Esophagus (tissue), 2 donors: ENCODE results near the gene DOCK4. TPM values are rescaled to one million over a fixed set of nuclear protein-coding genes. Genes with fewer than 3 reads are reported as not detected.
A peak's percentile ranks its signal among the peaks of the same experiment; 100 is the strongest.

ENCODE experiments used
- H3K27ac ChIP-seq, 2 donors: one replicate each; pipeline ENCODE4 v1.5.1; 2013; ENCODE audit warnings: low read depth in 2 of 2, mild to moderate bottlenecking in 2 of 2, inconsistent platforms in 1 of 2, low read length in 1 of 2, moderate library complexity in 1 of 2
- H3K27me3 ChIP-seq, 2 donors: one replicate each; pipeline ENCODE4 v1.6.1; 2013; ENCODE audit warnings: low read length in 2 of 2, control low read depth in 1 of 2, mild to moderate bottlenecking in 1 of 2; ENCODE audit not compliant: insufficient read depth in 2 of 2, control insufficient read depth in 1 of 2
- H3K36me3 ChIP-seq, 2 donors: one replicate each; pipeline ENCODE4 v1.6.1; 2013; ENCODE audit warnings: low read length in 1 of 2; ENCODE audit not compliant: control insufficient read depth in 2 of 2, insufficient read depth in 2 of 2
- H3K4me1 ChIP-seq, 2 donors: one replicate each; pipeline ENCODE4 v1.6.1; 2013; ENCODE audit warnings: low read length in 1 of 2; ENCODE audit not compliant: control insufficient read depth in 2 of 2, insufficient read depth in 2 of 2
- H3K4me3 ChIP-seq, 2 donors: one replicate each; pipeline ENCODE4 v1.5.1; 2013; ENCODE audit warnings: low read length in 2 of 2, mild to moderate bottlenecking in 2 of 2, low read depth in 1 of 2, moderate library complexity in 1 of 2
- H3K9me3 ChIP-seq, 2 donors: one replicate each; pipeline ENCODE4 v1.6.1; 2013; ENCODE audit warnings: mild to moderate bottlenecking in 2 of 2, low read depth in 1 of 2, low read length in 1 of 2, moderate library complexity in 1 of 2; ENCODE audit not compliant: control insufficient read depth in 2 of 2, insufficient read depth in 1 of 2
- WGBS, 2 donors: extraction: QIAGEN DNeasy Blood & Tissue Kit; methylation state at CpG; one replicate each; pipeline ENCODE4 v1.1.7; 2013; 5-methylcytosine and 5-hydroxymethylcytosine counted together
- polyA plus RNA-seq, 2 donors: library from polyadenylated mRNA; stranded (reverse); fragments of 200-250 nt; gene quantifications; one replicate each; pipeline ENCODE4 v1.2.3, GENCODE V29; 2013
- donor health status: healthy with polysubstance abuse.
- donor health status: Bipolar disorder and iron deficiency.

DOCK4 gene
- polyA plus RNA-seq, 2 donors = 1.8 to 2.9 TPM

DNA sequence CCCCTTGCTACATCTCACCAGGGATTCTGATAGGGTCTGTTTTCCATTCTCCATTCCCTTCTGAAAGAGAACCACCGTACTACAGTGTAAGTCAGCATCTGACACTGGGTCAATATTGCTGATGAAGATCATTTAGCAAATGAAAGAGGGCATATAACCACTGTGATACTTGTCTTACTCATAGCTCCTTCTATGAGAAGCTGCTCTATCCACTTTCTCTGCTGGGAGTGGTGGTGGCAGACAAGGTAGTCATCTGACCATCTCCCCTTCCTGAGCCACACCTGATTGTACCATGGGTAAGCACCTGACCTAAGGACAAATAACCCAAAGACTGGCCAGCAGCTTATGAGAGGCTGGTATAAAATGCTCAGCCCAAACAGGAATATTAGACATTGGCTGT is 220.4 kb downstream of the DOCK4 start:
- H3K27ac ChIP-seq = no peak overlapping the region
- peaks cover 0 to 2% of the 10 kb centered on the region in 2 donors for H3K36me3 ChIP-seq
- 94 to 95% methylated on average over 1 of the region's 1 CpG for WGBS, 2 donors
- H3K9me3 ChIP-seq = no peaks in the 10 kb centered on the region
- no peaks in the 10 kb centered on the region for H3K4me1 ChIP-seq
- no peaks in the 10 kb centered on the region for H3K27me3 ChIP-seq
- no peak overlapping the region for H3K4me3 ChIP-seq

DNA sequence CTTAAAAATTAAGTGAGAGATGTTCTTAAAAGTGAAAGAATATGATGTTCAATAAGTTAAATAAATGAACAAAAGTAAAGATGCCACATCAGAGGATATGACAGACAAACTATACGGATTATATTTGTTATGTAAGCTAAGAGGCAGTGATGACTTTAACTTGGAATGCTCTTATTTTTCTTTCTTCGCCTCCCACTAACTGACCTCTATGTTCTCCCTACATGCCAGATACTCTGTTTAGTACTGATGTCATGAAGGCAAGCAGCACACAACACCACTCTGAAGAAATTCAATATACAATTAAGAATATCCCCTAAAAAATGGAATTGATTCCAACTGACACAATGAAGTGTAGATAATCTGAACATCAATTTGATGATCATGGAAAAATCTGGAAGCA is 223.4 kb downstream of the DOCK4 start:
- H3K36me3 ChIP-seq = peaks cover 0 to 5% of the 10 kb centered on the region in 2 donors
- WGBS, 2 donors = 61 to 87% methylated on average over 2 of the region's 2 CpGs
- no peaks in the 10 kb centered on the region for H3K4me1 ChIP-seq
- no peaks in the 10 kb centered on the region for H3K27me3 ChIP-seq
- H3K27ac ChIP-seq = no peak overlapping the region
- H3K4me3 ChIP-seq = no peak overlapping the region
- H3K9me3 ChIP-seq = no peaks in the 10 kb centered on the region

GRCh38 chr7:111982133-111982532 is 224.1 kb downstream of the DOCK4 start:
- 74 to 80% methylated on average over 1 of the region's 1 CpG for WGBS, 2 donors
- Histone ChIP-seq H3K4me1 (no peaks in the 10 kb centered on the region), H3K27me3 (no peaks in the 10 kb centered on the region), H3K9me3 (no peaks in the 10 kb centered on the region), H3K27ac (no peak overlapping the region), H3K36me3 (peaks cover 0 to 5% of the 10 kb centered on the region in 2 donors), H3K4me3 (no peak overlapping the region)

DNA sequence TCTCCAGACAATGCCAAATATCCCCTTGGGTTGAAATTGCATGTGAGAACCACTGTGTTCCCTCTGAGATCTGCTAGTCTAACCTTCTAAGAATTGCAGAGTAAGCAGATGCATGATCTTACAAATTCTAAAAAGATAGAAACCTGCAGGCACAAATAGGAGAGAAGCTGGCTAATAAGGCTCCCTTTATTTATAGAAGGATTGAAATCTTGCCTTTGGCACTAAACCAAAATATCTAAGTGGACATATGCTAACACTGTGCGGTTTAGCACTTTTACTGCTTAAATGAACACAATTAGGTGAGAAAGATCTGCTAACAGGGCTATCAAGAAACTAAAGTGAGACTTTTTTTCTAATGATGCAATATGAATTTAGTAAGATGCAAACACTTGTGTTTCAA is 225.5 kb downstream of the DOCK4 start:
- no peaks in the 10 kb centered on the region for H3K4me1 ChIP-seq
- 73 to 79% methylated on average over 1 of the region's 1 CpG for WGBS, 2 donors
- H3K27ac ChIP-seq = no peak overlapping the region

GRCh38 chr7:111975346-111975745 is 230.9 kb downstream of the DOCK4 start:
- 75 to 78% methylated on average over 4 of the region's 4 CpGs for WGBS, 2 donors
- no peak overlapping the region for H3K27ac ChIP-seq

More for the DNA sequence above, 225.5 kb downstream of the DOCK4 start:
- no peaks in the 10 kb centered on the region for H3K27me3 ChIP-seq
- no peak overlapping the region for H3K4me3 ChIP-seq
- H3K9me3 ChIP-seq = no peaks in the 10 kb centered on the region
- peaks cover 0 to 5% of the 10 kb centered on the region in 2 donors for H3K36me3 ChIP-seq

DNA sequence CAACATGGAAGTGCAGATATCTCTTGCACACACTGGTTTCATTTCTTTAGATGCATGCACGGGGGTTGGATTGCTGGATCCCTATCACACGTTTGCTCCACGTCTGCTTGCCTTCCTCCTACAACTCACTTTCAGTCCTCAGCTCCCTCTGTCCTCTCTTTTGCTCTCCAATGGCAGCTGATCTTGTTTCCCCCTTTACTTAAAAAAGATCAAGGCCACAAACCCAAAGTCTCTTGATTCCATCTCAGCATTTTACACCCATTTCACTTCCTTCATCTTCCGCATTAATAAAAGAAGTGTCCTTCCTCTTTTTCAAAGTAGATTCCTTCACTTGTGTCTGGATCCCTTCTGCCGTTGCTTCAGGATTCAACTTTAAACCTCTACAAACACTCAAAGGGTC is 245.2 kb downstream of the DOCK4 start:
- WGBS, 2 donors = 94 to 96% methylated on average over 5 of the region's 5 CpGs

More at GRCh38 chr7:111975346-111975745, 230.9 kb downstream of the DOCK4 start:
- peaks cover 0 to 3% of the 10 kb centered on the region in 2 donors for H3K36me3 ChIP-seq
- no peaks in the 10 kb centered on the region for H3K4me1 ChIP-seq
- peaks cover 0 to 5% of the 10 kb centered on the region in 2 donors for H3K9me3 ChIP-seq
- no peak overlapping the region for H3K4me3 ChIP-seq
- H3K27me3 ChIP-seq = no peaks in the 10 kb centered on the region

DNA sequence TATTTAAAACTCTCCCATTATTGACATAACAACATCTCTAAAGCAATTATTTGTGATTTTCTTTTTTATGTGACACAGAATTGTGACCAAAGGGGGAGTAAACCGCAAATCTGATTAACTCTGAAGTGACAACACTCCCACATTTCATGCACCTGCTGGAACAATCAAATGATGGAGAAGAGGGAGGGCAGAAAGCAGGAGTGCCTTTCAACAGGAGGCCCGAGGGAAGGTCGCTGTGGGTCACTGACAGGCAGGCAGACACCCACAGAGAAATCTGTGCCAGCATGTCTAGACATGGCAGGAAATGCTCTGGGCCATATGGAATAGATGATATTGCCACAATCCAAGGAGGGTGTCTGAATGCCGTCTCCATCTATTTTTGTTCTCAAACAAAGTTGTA is 247.3 kb downstream of the DOCK4 start:
- Histone ChIP-seq H3K27me3 (no peaks in the 10 kb centered on the region), H3K36me3 (no peaks in the 10 kb centered on the region), H3K4me3 (no peak overlapping the region), H3K27ac (no peak overlapping the region), H3K4me1 (peaks cover 0 to 3% of the 10 kb centered on the region in 2 donors), H3K9me3 (no peaks in the 10 kb centered on the region)
- 51 to 52% methylated on average over 4 of the region's 4 CpGs for WGBS, 2 donors

More for the DNA sequence above, 245.2 kb downstream of the DOCK4 start:
- no peak overlapping the region for H3K27ac ChIP-seq
- H3K9me3 ChIP-seq = no peaks in the 10 kb centered on the region
- no peak overlapping the region for H3K4me3 ChIP-seq
- H3K27me3 ChIP-seq = no peaks in the 10 kb centered on the region
- no peaks in the 10 kb centered on the region for H3K4me1 ChIP-seq
- H3K36me3 ChIP-seq = no peaks in the 10 kb centered on the region

DNA sequence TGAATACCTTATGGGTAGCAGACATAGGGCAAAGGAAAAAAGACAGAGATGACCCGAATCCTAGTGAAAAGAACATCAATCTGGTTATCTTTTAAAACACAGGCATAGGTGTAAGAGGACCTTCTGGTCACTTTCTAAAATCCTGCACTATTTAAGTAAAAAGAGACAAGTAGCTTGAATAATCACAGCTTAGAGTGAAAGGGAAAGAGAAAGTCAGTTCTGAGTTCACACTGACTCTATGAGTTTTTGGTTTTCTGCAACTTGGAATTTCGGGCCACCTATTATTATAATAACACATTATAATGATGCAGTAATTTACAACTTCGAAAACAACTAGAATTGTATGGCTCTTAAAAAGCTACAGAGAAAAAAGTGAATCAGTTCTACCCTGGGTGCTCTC is 247.8 kb downstream of the DOCK4 start:
- Histone ChIP-seq H3K27ac (no peak overlapping the region), H3K9me3 (no peaks in the 10 kb centered on the region), H3K4me1 (peaks cover 0 to 3% of the 10 kb centered on the region in 2 donors), H3K4me3 (no peak overlapping the region), H3K27me3 (no peaks in the 10 kb centered on the region), H3K36me3 (no peaks in the 10 kb centered on the region)
- WGBS, 2 donors = 87 to 90% methylated on average over 3 of the region's 3 CpGs

- no peaks in the 10 kb centered on the region for H3K36me3 ChIP-seq
- WGBS, 2 donors = 66 to 73% methylated on average over 1 of the region's 1 CpG
- H3K4me1 ChIP-seq = peaks cover 0 to 3% of the 10 kb centered on the region in 2 donors
- H3K4me3 ChIP-seq = no peak overlapping the region
- no peak overlapping the region for H3K27ac ChIP-seq
- no peaks in the 10 kb centered on the region for H3K9me3 ChIP-seq
- no peaks in the 10 kb centered on the region for H3K27me3 ChIP-seq
These were observed 250.6 kb downstream of the DOCK4 start for GRCh38 chr7:111955616-111956015.

GRCh38 chr7:111954474-111955381 is 251.5 kb downstream of the DOCK4 start:
- Histone ChIP-seq H3K9me3 (no peaks in the 10 kb centered on the region), H3K27me3 (no peaks in the 10 kb centered on the region), H3K36me3 (no peaks in the 10 kb centered on the region), H3K4me3 (no peak overlapping the region), H3K27ac (peak overlapping the region in 1 of 2 donors; percentile 38), H3K4me1 (peaks cover 0 to 3% of the 10 kb centered on the region in 2 donors)
- WGBS, 2 donors = 82 to 84% methylated on average over 15 of the region's 15 CpGs
